Breast epithelium (tissue), 4 donors: Measurements from ENCODE around the gene ANKRD37. TPM values are rescaled to one million over a fixed set of nuclear protein-coding genes. Genes with fewer than 3 reads are reported as not detected.
A peak's percentile ranks its signal among the peaks of the same experiment; 100 is the strongest.

Source experiments
- DNase-seq, 2 donors: peaks; one replicate each; pipeline ENCODE4 v3.0.0-alpha.2; 2019; ENCODE audit warnings: low spot score in 2 of 2
- H3K27ac ChIP-seq, 2 donors: fragments of 200-600 bp; sonication (generic) in 1 of 2; one replicate each; pipeline ENCODE4 v1.5.1; 2016 to 2019; ENCODE audit warnings: mild to moderate bottlenecking in 1 of 2
- H3K27me3 ChIP-seq, 2 donors: fragments of 200-600 bp; sonication (generic) in 1 of 2; one replicate each; pipeline versions ENCODE4 v1.5.1 to v1.6.0; 2017 to 2019; ENCODE audit warnings: control low read depth in 1 of 2, mild to moderate bottlenecking in 1 of 2
- H3K36me3 ChIP-seq: fragments of 200-600 bp; one replicate; pipeline ENCODE4 v1.5.1; 2019
- H3K4me1 ChIP-seq, 2 donors: fragments of 200-600 bp; sonication (generic); one replicate each; pipeline ENCODE4 v1.5.1; 2016 to 2019; ENCODE audit warnings: control low read depth in 1 of 2
- H3K4me3 ChIP-seq, 3 donors: fragments of 200-600 bp; sonication (generic); 1 replicate in 2 of 3; 2 replicates in 1 of 3; pipeline ENCODE4 v1.5.1; 2016 to 2019; ENCODE audit warnings: mild to moderate bottlenecking in 3 of 3, moderate library complexity in 2 of 3
- H3K9me3 ChIP-seq, 2 donors: fragments of 200-600 bp; sonication (generic) in 1 of 2; one replicate each; pipeline ENCODE4 v1.5.1; 2016 to 2019; ENCODE audit warnings: control low read depth in 1 of 2
- POLR2A ChIP-seq: fragments of 450-650 bp; IDR thresholded peaks from one replicate; pipeline ENCODE4 v1.6.1; 2016; ENCODE audit warnings: antibody characterized with exemption, mild to moderate bottlenecking, moderate library complexity
- POLR2AphosphoS5 ChIP-seq, 3 donors: sonication (generic); formaldehyde crosslinking; IDR thresholded peaks; one replicate each; pipeline ENCODE4 v1.6.1; 2017; ENCODE audit warnings: antibody characterized with exemption in 3 of 3
- intact Hi-C: fragments of 100-400 bp; cut with DNase I; formaldehyde crosslinking; loops from one replicate; pipeline ENCODE4 v1.15.1; 2023; ENCODE audit warnings: low total_unique reads
- total RNA-seq, 3 donors: library from RNA; depleted of rRNA; stranded (reverse); fragments of >200 nt; gene quantifications; one replicate each; pipeline ENCODE4 v1.1.0, GENCODE V29; 2016
- TF ChIP-seq, protein P1 (sequence below), 3 donors: fragments of 450-650 bp; IDR thresholded peaks; one replicate each; pipeline ENCODE4 v1.5.1; 2016 to 2017; ENCODE audit warnings: antibody characterized with exemption in 3 of 3, mild to moderate bottlenecking in 3 of 3, moderate library complexity in 3 of 3

Gene ANKRD37
- total RNA-seq, 3 donors from 2014 or later, result 9.0 to 15.5 (median 10.2) TPM

- intact Hi-C loops, result no loop called here
- no peaks in the 10 kb centered on the region for H3K9me3 ChIP-seq
- H3K27me3 ChIP-seq, result no peaks in the 10 kb centered on the region
- no peak overlapping the region for H3K4me3 ChIP-seq
- H3K4me1 ChIP-seq, result no peaks in the 10 kb centered on the region
- DNase-seq, result no peak
- H3K27ac ChIP-seq, result peak overlapping the region in 1 of 2 donors; percentile 75
- no peak for TF ChIP-seq POLR2AphosphoS5 (IDR thresholded peaks at IDR 0.05)
- TF ChIP-seq, protein P1, sequence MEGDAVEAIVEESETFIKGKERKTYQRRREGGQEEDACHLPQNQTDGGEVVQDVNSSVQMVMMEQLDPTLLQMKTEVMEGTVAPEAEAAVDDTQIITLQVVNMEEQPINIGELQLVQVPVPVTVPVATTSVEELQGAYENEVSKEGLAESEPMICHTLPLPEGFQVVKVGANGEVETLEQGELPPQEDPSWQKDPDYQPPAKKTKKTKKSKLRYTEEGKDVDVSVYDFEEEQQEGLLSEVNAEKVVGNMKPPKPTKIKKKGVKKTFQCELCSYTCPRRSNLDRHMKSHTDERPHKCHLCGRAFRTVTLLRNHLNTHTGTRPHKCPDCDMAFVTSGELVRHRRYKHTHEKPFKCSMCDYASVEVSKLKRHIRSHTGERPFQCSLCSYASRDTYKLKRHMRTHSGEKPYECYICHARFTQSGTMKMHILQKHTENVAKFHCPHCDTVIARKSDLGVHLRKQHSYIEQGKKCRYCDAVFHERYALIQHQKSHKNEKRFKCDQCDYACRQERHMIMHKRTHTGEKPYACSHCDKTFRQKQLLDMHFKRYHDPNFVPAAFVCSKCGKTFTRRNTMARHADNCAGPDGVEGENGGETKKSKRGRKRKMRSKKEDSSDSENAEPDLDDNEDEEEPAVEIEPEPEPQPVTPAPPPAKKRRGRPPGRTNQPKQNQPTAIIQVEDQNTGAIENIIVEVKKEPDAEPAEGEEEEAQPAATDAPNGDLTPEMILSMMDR (IDR thresholded peaks at IDR 0.05), result no peak
- TF ChIP-seq POLR2A, result no peak
- no peaks in the 10 kb centered on the region for H3K36me3 ChIP-seq
Observed at GRCh38 chr4:185381288-185382196, 15.1 kb upstream of the ANKRD37 start.

- H3K27ac ChIP-seq, result no peak overlapping the region
- TF ChIP-seq, protein P1 (IDR thresholded peaks at IDR 0.05), result no peak
- no peak for TF ChIP-seq POLR2A
- no peak for TF ChIP-seq POLR2AphosphoS5 (IDR thresholded peaks at IDR 0.05)
Observed at GRCh38 chr4:185382754-185383153, 13.9 kb upstream of the ANKRD37 start.

GRCh38 chr4:185383451-185383850 is 13.2 kb upstream of the ANKRD37 start:
- Histone ChIP-seq H3K36me3 (no peaks in the 10 kb centered on the region), H3K27ac (peak overlapping the region; percentile 71 to 81), H3K4me1 (no peaks in the 10 kb centered on the region), H3K27me3 (no peaks in the 10 kb centered on the region), H3K9me3 (no peaks in the 10 kb centered on the region), H3K4me3 (peak overlapping the region in 1 of 3 donors; percentile 31)
- TF ChIP-seq POLR2AphosphoS5 (IDR thresholded peaks at IDR 0.05) (peak in 2 of 3 donors; percentile 47 to 62), POLR2A (no peak)
- TF ChIP-seq, protein P1 (IDR thresholded peaks at IDR 0.05), result no peak
- peak; percentile 64 to 71 for DNase-seq
- intact Hi-C loops, result no loop called here

More at GRCh38 chr4:185382754-185383153, 13.9 kb upstream of the ANKRD37 start:
- Histone ChIP-seq H3K27me3 (no peaks in the 10 kb centered on the region), H3K4me3 (no peak overlapping the region), H3K9me3 (no peaks in the 10 kb centered on the region), H3K36me3 (no peaks in the 10 kb centered on the region), H3K4me1 (no peaks in the 10 kb centered on the region)
- DNase-seq, result no peak
- intact Hi-C loops, result no loop called here

DNA sequence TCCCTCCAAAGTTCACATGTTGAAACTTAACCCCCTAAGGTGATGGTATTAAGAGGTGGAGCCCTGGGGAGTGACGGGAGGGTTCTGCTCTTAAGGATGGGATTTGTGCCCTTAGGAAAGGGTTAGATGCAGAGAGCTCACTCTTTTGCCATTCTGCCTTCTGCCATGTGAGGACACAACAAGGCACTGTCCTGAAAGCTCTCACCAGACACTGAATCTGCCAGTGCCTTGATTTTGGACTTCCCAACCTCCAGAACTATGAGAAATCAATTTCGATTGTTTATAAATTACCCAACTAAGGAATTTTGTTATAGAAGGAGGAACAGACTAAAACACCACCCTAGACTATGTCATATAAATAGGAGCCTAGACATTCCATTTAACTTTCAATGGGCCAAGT is 12.6 kb upstream of the ANKRD37 start:
- Histone ChIP-seq H3K9me3 (no peaks in the 10 kb centered on the region), H3K27me3 (no peaks in the 10 kb centered on the region), H3K4me3 (peak overlapping the region in 1 of 3 donors; percentile 31), H3K4me1 (no peaks in the 10 kb centered on the region), H3K36me3 (no peaks in the 10 kb centered on the region), H3K27ac (peak overlapping the region; percentile 71 to 81)
- TF ChIP-seq, protein P1 (IDR thresholded peaks at IDR 0.05), result no peak
- no peak for TF ChIP-seq POLR2AphosphoS5 (IDR thresholded peaks at IDR 0.05)
- TF ChIP-seq POLR2A, result no peak
- no peak for DNase-seq
- intact Hi-C loops, result no loop called here

DNA sequence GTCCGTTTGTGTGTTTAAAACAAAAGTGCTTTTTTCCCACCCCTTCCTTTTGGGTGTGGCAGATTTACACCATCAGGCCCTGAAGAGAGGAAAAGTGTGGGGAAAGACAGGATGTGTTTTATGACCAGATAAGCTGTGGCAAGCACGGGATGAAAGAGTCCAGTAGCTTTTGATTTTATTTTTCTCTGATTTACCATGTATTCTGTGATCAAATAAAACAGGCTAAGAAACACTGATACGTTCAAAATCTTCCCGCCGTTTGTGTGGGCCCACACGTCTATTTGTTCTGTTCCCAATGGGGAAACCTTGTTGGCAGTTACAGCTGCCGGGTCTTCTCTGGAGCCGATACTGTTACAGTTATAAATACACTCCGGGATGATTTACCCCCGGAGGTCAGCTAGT is 11.7 kb upstream of the ANKRD37 start:
- Histone ChIP-seq H3K4me3 (no peak overlapping the region), H3K27me3 (no peaks in the 10 kb centered on the region), H3K9me3 (no peaks in the 10 kb centered on the region), H3K27ac (peak overlapping the region in 1 of 2 donors; percentile 23), H3K36me3 (no peaks in the 10 kb centered on the region), H3K4me1 (no peaks in the 10 kb centered on the region)
- TF ChIP-seq, protein P1 (IDR thresholded peaks at IDR 0.05), result no peak
- no peak for TF ChIP-seq POLR2AphosphoS5 (IDR thresholded peaks at IDR 0.05)
- no peak for TF ChIP-seq POLR2A
- no peak for DNase-seq
- intact Hi-C loops, result no loop called here
